Loucy (cell line): ENCODE results near the gene GCK.
A peak's percentile ranks its signal among the peaks of the same experiment; 100 is the strongest.

ENCODE experiments used
- H2AFZ ChIP-seq: fragments of 200-600 bp; sonication (generic); 2 replicates; pipeline ENCODE4 v1.6.0; 2016; ENCODE audit warnings: antibody characterized with exemption, mild to moderate bottlenecking, low read length, moderate library complexity
- H3F3A ChIP-seq: fragments of 200-600 bp; 2 replicates; pipeline ENCODE4 v1.6.0; 2016; ENCODE audit warnings: antibody characterized with exemption, low read depth, mild to moderate bottlenecking
- H3K27me3 ChIP-seq: fragments of 200-600 bp; sonication (generic); 2 replicates; pipeline ENCODE4 v1.6.1; 2014; ENCODE audit warnings: low read length, mild to moderate bottlenecking; ENCODE audit not compliant: insufficient read depth, poor library complexity, severe bottlenecking
- H3K36me3 ChIP-seq: fragments of 200-600 bp; sonication (generic); 2 replicates; pipeline ENCODE4 v1.6.1; 2016; ENCODE audit warnings: low read length; ENCODE audit not compliant: insufficient read depth
- H3K4me1 ChIP-seq: fragments of 200-600 bp; sonication (generic); 2 replicates; pipeline ENCODE4 v1.5.1; 2014; ENCODE audit warnings: low read length, mild to moderate bottlenecking; ENCODE audit not compliant: insufficient read depth, poor library complexity, severe bottlenecking
- H3K4me2 ChIP-seq: fragments of 200-600 bp; sonication (generic); 2 replicates; pipeline ENCODE4 v1.6.0; 2014; ENCODE audit warnings: antibody characterized with exemption, low read length, low read depth, mild to moderate bottlenecking; ENCODE audit not compliant: poor library complexity, severe bottlenecking
- H3K4me3 ChIP-seq: fragments of 200-600 bp; sonication (generic); 2 replicates; pipeline ENCODE4 v1.5.1; 2014; ENCODE audit warnings: low read length, mild to moderate bottlenecking, mixed read lengths; ENCODE audit not compliant: poor library complexity, severe bottlenecking
- H3K79me2 ChIP-seq: fragments of 200-600 bp; sonication (generic); 2 replicates; pipeline ENCODE4 v1.6.1; 2014; ENCODE audit warnings: low read length; ENCODE audit not compliant: insufficient read depth
- H3K9ac ChIP-seq: fragments of 200-600 bp; sonication (generic); 2 replicates; pipeline ENCODE4 v1.6.0; 2014; ENCODE audit warnings: mild to moderate bottlenecking, low read depth, low read length, moderate library complexity; ENCODE audit not compliant: poor library complexity, severe bottlenecking
- H3K9me2 ChIP-seq: fragments of 200-600 bp; sonication (generic); replicated peaks from 2 replicates; pipeline ENCODE4 v1.6.1; 2016; ENCODE audit warnings: low read depth, low read length, mixed read lengths
- H3K9me3 ChIP-seq: fragments of 200-600 bp; sonication (generic); 2 replicates; pipeline ENCODE4 v1.6.1; 2014; ENCODE audit warnings: mild to moderate bottlenecking, antibody characterized with exemption, low read length, low read depth; ENCODE audit not compliant: insufficient read depth
- H4K20me1 ChIP-seq: fragments of 200-600 bp; sonication (generic); 2 replicates; pipeline ENCODE4 v1.6.0; 2014; ENCODE audit warnings: antibody characterized with exemption, low read length, mild to moderate bottlenecking; ENCODE audit not compliant: insufficient read depth, poor library complexity, severe bottlenecking
- EZH2phosphoT487 ChIP-seq: fragments of 200-600 bp; IDR thresholded peaks from 2 replicates; pipeline ENCODE4 v1.6.1; 2018; ENCODE audit warnings: antibody characterized with exemption, mild to moderate bottlenecking, moderate library complexity, borderline replicate concordance
- TF ChIP-seq, protein P1 (sequence below): fragments of 200-600 bp; sonication (generic); conservative IDR thresholded peaks from 2 replicates; pipeline ENCODE4 v1.5.1; 2014; ENCODE audit warnings: mild to moderate bottlenecking, antibody characterized with exemption, low read length

GCK gene

DNA sequence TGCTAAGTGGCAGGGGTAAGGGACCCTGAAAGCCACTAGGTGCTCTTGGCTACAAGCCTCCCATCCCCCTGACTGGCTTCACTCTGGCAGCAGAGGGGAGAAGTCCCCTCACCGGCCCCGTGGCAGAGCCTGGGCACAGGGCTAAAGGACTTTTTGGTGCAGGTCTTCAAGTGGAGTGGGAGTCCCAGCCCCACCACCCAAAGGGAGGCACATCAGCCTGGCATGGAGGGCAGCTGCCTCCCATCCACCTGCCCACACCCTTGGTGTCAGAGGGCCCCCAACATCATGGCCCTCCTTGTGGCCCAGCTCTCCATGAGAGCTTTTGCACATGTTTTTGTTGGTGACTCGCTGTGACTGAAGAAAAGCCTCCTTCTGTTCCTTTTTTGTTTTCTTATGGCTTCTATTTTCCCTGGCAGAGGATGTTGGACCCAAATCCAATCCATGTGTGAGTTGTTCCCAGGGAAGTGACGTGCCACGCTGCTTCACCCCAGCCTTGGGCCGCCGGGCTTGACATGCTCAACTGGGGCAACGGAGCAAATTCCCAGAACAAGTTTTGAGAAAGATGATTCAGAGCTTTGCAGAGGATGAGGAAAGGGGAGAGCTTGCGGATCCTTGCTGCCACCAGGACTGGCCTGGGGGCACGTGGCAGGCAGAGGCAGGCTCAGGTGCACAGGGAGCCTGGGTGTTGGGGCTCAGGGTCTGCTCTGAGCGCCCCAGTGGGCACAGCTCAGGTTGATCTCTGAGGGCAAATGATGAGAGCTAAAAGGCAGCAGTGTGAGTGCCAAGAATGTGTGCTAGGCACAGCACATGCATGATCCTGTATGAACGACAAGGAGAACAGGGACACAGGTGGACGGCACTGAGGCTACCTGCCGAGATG, 87.0 kb downstream of the GCK start:
- H3K27me3 ChIP-seq, result no peaks in the 10 kb centered on the region
- H4K20me1 ChIP-seq, result peaks cover 26% of the 10 kb centered on the region
- H3K4me2 ChIP-seq, result no peak overlapping the region
- TF ChIP-seq, protein P1, sequence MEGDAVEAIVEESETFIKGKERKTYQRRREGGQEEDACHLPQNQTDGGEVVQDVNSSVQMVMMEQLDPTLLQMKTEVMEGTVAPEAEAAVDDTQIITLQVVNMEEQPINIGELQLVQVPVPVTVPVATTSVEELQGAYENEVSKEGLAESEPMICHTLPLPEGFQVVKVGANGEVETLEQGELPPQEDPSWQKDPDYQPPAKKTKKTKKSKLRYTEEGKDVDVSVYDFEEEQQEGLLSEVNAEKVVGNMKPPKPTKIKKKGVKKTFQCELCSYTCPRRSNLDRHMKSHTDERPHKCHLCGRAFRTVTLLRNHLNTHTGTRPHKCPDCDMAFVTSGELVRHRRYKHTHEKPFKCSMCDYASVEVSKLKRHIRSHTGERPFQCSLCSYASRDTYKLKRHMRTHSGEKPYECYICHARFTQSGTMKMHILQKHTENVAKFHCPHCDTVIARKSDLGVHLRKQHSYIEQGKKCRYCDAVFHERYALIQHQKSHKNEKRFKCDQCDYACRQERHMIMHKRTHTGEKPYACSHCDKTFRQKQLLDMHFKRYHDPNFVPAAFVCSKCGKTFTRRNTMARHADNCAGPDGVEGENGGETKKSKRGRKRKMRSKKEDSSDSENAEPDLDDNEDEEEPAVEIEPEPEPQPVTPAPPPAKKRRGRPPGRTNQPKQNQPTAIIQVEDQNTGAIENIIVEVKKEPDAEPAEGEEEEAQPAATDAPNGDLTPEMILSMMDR, result no peak
- no peak for TF ChIP-seq EZH2phosphoT487
- peaks cover 67% of the 10 kb centered on the region for H3K4me1 ChIP-seq
- H3F3A ChIP-seq, result peaks cover 7% of the 10 kb centered on the region; the same call in 1 of the 2 replicates
- peaks cover 31% of the 10 kb centered on the region for H3K79me2 ChIP-seq
- peak overlapping the region; percentile 3 for H3K9ac ChIP-seq
- H3K36me3 ChIP-seq, result no peaks in the 10 kb centered on the region
- no peak overlapping the region for H3K4me3 ChIP-seq
- H3K9me2 ChIP-seq, result no peaks in the 10 kb centered on the region
- H2AFZ ChIP-seq, result no peak overlapping the region
- no peaks in the 10 kb centered on the region for H3K9me3 ChIP-seq

DNA sequence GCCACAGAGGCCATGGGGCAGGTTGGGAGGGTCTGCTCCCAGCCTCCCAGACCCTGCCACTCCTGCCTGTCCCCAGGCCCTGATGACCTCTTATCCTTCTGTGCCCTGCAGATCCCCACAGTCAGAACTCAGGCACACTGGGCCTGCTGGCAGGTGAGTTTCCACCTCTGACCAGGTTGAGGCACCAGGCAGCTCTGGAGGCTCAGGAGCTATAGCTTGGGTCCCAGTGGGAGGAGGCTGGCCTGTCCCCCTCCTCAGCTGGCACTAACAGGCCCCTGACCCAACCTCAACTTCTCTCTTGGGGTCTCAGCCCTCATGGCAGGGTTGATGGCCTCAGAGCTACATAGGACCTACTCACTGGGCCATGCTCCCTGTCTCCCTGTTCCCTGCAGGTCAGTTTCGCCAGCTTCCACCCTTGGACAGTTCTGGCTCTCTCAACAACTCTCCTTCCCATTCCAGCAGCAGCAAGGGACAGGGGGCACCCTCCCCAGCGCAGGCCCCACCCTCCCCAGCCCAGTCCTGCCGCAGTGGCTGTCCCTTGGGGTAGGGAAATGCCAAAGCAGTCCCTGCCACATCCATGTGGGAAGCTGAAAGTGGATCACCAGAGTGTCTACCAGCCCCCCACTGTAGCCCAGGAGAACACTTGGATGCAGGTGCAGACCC, 87.8 kb downstream of the GCK start:
- no peaks in the 10 kb centered on the region for H3K36me3 ChIP-seq
- peak overlapping the region; percentile 3 for H3K9ac ChIP-seq

DNA sequence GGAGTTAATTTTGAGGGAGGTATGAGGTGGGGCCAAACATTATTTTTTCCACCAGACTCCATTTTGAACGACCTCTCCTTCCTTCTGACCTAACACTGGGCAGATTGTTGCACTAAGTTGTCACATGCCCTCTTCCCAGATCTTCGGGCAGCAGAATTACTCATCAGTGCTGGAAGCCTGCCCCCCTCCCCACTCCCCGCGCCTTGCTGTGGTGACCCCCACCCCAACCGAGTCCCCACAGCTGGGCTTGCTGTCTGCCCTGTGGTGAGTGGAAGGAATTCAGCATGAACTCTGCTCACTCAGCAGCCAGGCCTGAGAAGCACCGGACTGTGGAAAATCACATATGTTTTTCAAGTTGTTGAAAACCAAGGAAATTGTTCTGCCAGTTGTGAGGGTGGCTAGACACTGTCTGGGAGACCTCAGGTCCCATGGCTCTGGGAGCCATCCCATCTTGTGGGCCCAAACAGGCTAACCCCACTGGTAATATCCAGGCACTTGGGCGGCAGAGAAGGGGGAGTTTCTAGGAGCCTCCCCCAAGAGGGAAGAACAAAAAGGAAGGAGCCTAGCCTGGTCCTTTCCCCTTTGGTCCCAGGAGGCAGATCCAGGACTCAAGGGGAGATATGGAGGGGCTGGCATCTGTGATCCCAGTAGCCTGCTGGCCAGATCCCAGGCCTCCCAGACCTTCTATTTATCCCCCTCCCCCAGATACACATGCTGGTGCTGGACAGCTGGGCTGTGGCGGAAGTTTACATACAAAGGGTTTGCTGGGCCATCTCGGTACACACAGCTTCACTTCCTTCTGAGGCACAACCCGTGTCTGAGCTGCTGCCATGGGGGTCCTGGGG, 88.6 kb downstream of the GCK start:
- peaks cover 75% of the 10 kb centered on the region for H3K4me1 ChIP-seq
- TF ChIP-seq, protein P1, result no peak
- TF ChIP-seq EZH2phosphoT487, result no peak
- H2AFZ ChIP-seq, result no peak overlapping the region
- H3F3A ChIP-seq, result peaks cover 7% of the 10 kb centered on the region; the same call in 1 of the 2 replicates
- H3K27me3 ChIP-seq, result no peaks in the 10 kb centered on the region
- no peak overlapping the region for H3K4me2 ChIP-seq
- H3K9ac ChIP-seq, result peak overlapping the region; percentile 3
- H3K9me2 ChIP-seq, result no peaks in the 10 kb centered on the region
- peaks cover 11% of the 10 kb centered on the region for H4K20me1 ChIP-seq
- H3K79me2 ChIP-seq, result peaks cover 15% of the 10 kb centered on the region
- H3K9me3 ChIP-seq, result no peaks in the 10 kb centered on the region
- H3K36me3 ChIP-seq, result no peaks in the 10 kb centered on the region
- H3K4me3 ChIP-seq, result no peak overlapping the region

More for the DNA sequence above, 87.8 kb downstream of the GCK start:
- H3K4me2 ChIP-seq, result no peak overlapping the region
- peaks cover 23% of the 10 kb centered on the region for H3K79me2 ChIP-seq
- no peaks in the 10 kb centered on the region for H3K9me3 ChIP-seq
- TF ChIP-seq, protein P1, result no peak
- TF ChIP-seq EZH2phosphoT487, result no peak
- peaks cover 19% of the 10 kb centered on the region for H4K20me1 ChIP-seq
- no peaks in the 10 kb centered on the region for H3K9me2 ChIP-seq
- no peak overlapping the region for H2AFZ ChIP-seq
- peaks cover 75% of the 10 kb centered on the region for H3K4me1 ChIP-seq
- peaks cover 7% of the 10 kb centered on the region; the same call in 1 of the 2 replicates for H3F3A ChIP-seq
- no peak overlapping the region for H3K4me3 ChIP-seq
- no peaks in the 10 kb centered on the region for H3K27me3 ChIP-seq
